Endodermal cell (in vitro differentiated cells): ENCODE results near the gene RIMBP2. TPM values are rescaled to one million over a fixed set of nuclear protein-coding genes. Genes with fewer than 3 reads are reported as not detected.

Source experiments
- DNase-seq: peaks from one replicate; pipeline ENCODE4 v3.0.0-alpha.2; 2017
- H3K27ac ChIP-seq: 2 replicates; pipeline ENCODE4 v1.5.1; 2013; ENCODE audit warnings: mild to moderate bottlenecking, low read depth, low read length, moderate library complexity
- H3K27me3 ChIP-seq: 2 replicates; pipeline ENCODE4 v1.6.1; 2013; ENCODE audit warnings: mild to moderate bottlenecking, low read length, moderate library complexity; ENCODE audit not compliant: insufficient read depth, control insufficient read depth, poor library complexity, severe bottlenecking
- H3K36me3 ChIP-seq: 2 replicates; pipeline ENCODE4 v1.7.0; 2013; ENCODE audit warnings: mild to moderate bottlenecking, low read length, moderate library complexity; ENCODE audit not compliant: control insufficient read depth, insufficient read depth
- H3K4me1 ChIP-seq: one replicate; pipeline ENCODE4 v1.7.0; 2013; ENCODE audit warnings: low read length; ENCODE audit not compliant: control insufficient read depth, insufficient read depth
- H3K4me3 ChIP-seq: 2 replicates; pipeline ENCODE4 v1.5.1; 2013; ENCODE audit warnings: mild to moderate bottlenecking, low read length, moderate library complexity
- H3K9ac ChIP-seq: 2 replicates; pipeline ENCODE4 v1.6.1; 2013; ENCODE audit warnings: mild to moderate bottlenecking, low read length, moderate library complexity; ENCODE audit not compliant: poor library complexity, severe bottlenecking; ENCODE audit errors: extremely low read depth
- H3K9me3 ChIP-seq: 2 replicates; pipeline ENCODE4 v1.6.1; 2013; ENCODE audit warnings: mild to moderate bottlenecking, low read length, moderate library complexity; ENCODE audit not compliant: control insufficient read depth
- H3K27ac Mint-ChIP-seq: 2 replicates; pipeline ENCODE4 v1.8.0; 2020; ENCODE audit warnings: mixed read lengths
- H3K27me3 Mint-ChIP-seq: 2 replicates; pipeline ENCODE4 v1.8.0; 2021; ENCODE audit warnings: mild to moderate bottlenecking, mixed read lengths; ENCODE audit not compliant: insufficient read depth
- H3K36me3 Mint-ChIP-seq: 2 replicates; pipeline ENCODE4 v1.8.0; 2020; ENCODE audit warnings: low read depth, mixed read lengths
- H3K4me1 Mint-ChIP-seq: 2 replicates; pipeline ENCODE4 v1.8.0; 2020; ENCODE audit warnings: mixed read lengths
- H3K4me3 Mint-ChIP-seq: 2 replicates; pipeline ENCODE4 v1.8.0; 2020; ENCODE audit warnings: mild to moderate bottlenecking, moderate library complexity, mixed read lengths
- H3K9me3 Mint-ChIP-seq: 2 replicates; pipeline ENCODE4 v1.8.0; 2020; ENCODE audit warnings: mild to moderate bottlenecking, mixed read lengths
- WGBS, 2 experiments: methylation state at CpG; one replicate each; pipeline versions ENCODE4 v1.1.5 to v1.1.7; 2013; ENCODE audit warnings: missing lambda C conversion rate in 2 of 2, mixed read lengths in 1 of 2; ENCODE audit not compliant: insufficient coverage in 1 of 2, insufficient read length in 1 of 2; 5-methylcytosine and 5-hydroxymethylcytosine counted together
- total RNA-seq, 2 donors: library from RNA; stranded (reverse); fragmentation: NEBNext Ultra II Directional in 1 of 2; extraction: Animal tissue kit (Norgen Biotek cat#: 25700) in 1 of 2; gene quantifications; 2 replicates in 1 of 2; 3 replicates in 1 of 2; pipeline ENCODE4 v1.2.1, GENCODE V29; 2021
- TF ChIP-seq, protein P1 (sequence below): fragments of 200-600 bp; sonication (generic); conservative IDR thresholded peaks from 2 replicates; pipeline ENCODE4 v1.5.0; 2021; ENCODE audit warnings: antibody characterized with exemption, mild to moderate bottlenecking

The RIMBP2 gene
- total RNA-seq, 2 donors from 2014 or later = 0.13 to 3.4 TPM

DNA sequence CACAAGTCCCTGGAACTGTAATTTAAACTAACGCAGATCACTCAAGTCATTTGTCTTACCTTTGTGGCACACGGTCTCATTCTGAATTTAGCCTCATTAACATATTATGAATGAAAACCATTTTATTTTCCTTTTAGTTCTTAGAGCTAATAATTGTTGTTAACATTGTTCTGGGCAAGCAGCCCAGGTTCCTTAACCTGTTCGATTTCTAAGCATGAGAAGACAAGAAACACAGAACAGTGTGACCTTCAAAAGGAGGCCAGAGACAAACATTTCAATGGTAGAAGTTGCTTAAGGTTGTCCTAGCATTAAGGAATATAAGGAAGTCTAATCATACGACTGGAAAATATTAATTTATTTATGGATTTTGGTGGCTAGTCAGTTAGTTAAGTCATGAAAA is 343.2 kb downstream of the RIMBP2 start:
- TF ChIP-seq, protein P1, sequence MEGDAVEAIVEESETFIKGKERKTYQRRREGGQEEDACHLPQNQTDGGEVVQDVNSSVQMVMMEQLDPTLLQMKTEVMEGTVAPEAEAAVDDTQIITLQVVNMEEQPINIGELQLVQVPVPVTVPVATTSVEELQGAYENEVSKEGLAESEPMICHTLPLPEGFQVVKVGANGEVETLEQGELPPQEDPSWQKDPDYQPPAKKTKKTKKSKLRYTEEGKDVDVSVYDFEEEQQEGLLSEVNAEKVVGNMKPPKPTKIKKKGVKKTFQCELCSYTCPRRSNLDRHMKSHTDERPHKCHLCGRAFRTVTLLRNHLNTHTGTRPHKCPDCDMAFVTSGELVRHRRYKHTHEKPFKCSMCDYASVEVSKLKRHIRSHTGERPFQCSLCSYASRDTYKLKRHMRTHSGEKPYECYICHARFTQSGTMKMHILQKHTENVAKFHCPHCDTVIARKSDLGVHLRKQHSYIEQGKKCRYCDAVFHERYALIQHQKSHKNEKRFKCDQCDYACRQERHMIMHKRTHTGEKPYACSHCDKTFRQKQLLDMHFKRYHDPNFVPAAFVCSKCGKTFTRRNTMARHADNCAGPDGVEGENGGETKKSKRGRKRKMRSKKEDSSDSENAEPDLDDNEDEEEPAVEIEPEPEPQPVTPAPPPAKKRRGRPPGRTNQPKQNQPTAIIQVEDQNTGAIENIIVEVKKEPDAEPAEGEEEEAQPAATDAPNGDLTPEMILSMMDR = no peak
- H3K4me1 ChIP-seq = no peaks in the 10 kb centered on the region
- H3K36me3 Mint-ChIP-seq = no peaks in the 10 kb centered on the region
- peaks cover 37% of the 10 kb centered on the region for H3K27me3 Mint-ChIP-seq
- no peaks in the 10 kb centered on the region for H3K9me3 ChIP-seq
- no peaks in the 10 kb centered on the region for H3K9me3 Mint-ChIP-seq
- no peak overlapping the region for H3K27ac Mint-ChIP-seq
- no peaks in the 10 kb centered on the region for H3K4me1 Mint-ChIP-seq
- no peak overlapping the region for H3K27ac ChIP-seq
- no peaks in the 10 kb centered on the region for H3K27me3 ChIP-seq
- H3K36me3 ChIP-seq = no peaks in the 10 kb centered on the region
- no peak for DNase-seq
- H3K4me3 Mint-ChIP-seq = no peak overlapping the region
- no peak overlapping the region for H3K4me3 ChIP-seq
- WGBS, 2 experiments = 86 to 89% methylated on average over 2 to 4 of the region's 4 CpGs
- H3K9ac ChIP-seq = no peak overlapping the region

DNA sequence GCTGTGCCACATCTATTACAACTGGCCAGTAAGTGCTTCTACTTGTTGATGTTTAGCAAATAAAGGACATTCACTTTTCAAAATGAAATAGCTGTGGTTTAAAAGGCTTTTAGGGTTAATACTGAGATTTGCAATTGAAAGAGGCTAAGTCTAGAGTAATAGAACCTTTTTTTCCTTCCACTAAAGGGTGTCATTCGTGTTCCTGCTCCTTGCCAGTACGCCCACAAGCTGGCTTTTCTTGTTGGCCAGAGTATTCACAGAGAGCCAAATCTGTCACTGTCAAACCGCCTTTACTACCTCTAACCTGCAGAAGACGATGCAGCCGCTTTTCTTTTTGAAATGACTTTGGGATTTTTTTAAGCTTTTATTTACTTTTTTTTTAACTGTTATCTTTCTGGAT is 344.8 kb downstream of the RIMBP2 start:
- Mint-ChIP-seq H3K9me3 (no peaks in the 10 kb centered on the region), H3K27me3 (peaks cover 34% of the 10 kb centered on the region), H3K4me1 (no peaks in the 10 kb centered on the region), H3K36me3 (no peaks in the 10 kb centered on the region), H3K4me3 (no peak overlapping the region), H3K27ac (no peak overlapping the region)
- Histone ChIP-seq H3K27ac (no peak overlapping the region), H3K4me3 (no peak overlapping the region), H3K4me1 (no peaks in the 10 kb centered on the region), H3K9me3 (no peaks in the 10 kb centered on the region), H3K27me3 (no peaks in the 10 kb centered on the region), H3K9ac (no peak overlapping the region), H3K36me3 (no peaks in the 10 kb centered on the region)
- TF ChIP-seq, protein P1 = no peak
- DNase-seq = no peak
- WGBS, 2 experiments = 56 to 60% methylated on average over 3 to 5 of the region's 5 CpGs

DNA sequence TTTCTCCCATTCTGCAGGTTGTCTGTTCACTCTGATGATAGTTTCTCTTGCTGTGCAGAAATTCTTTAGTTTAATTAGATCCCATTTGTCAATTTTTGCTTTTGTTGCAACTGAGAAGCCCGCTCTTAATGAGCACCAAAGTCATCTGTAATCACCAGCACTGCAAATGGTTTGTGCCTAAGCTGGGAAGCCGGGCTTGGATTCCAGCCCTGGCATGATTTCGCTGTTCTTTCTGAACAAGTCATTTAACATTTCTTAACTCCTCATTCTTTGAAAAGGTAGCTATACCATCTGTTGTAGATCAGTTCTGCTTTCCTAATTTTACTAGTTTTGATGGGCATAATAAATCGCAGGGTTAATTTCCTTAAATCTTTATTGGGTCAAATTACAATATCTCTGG is 346.3 kb downstream of the RIMBP2 start:
- H3K9ac ChIP-seq = no peak overlapping the region
- H3K9me3 Mint-ChIP-seq = no peaks in the 10 kb centered on the region
- H3K4me1 ChIP-seq = no peaks in the 10 kb centered on the region
- DNase-seq = no peak
- H3K27ac Mint-ChIP-seq = no peak overlapping the region
- TF ChIP-seq, protein P1 = no peak
- H3K4me3 ChIP-seq = no peak overlapping the region
- H3K36me3 ChIP-seq = no peaks in the 10 kb centered on the region
- 92 to 95% methylated on average over 2 to 4 of the region's 4 CpGs for WGBS, 2 experiments
- no peaks in the 10 kb centered on the region for H3K27me3 ChIP-seq
- no peak overlapping the region for H3K27ac ChIP-seq
- no peaks in the 10 kb centered on the region for H3K4me1 Mint-ChIP-seq
- H3K9me3 ChIP-seq = no peaks in the 10 kb centered on the region
- no peaks in the 10 kb centered on the region for H3K36me3 Mint-ChIP-seq
- H3K4me3 Mint-ChIP-seq = no peak overlapping the region
- peaks cover 25% of the 10 kb centered on the region for H3K27me3 Mint-ChIP-seq
